ENCODE measurements around the gene CENPC.
"Not testable (repeated sequence)": the region's sequence is repeated elsewhere in the genome, so short reads cannot be mapped to it uniquely, and the experiment has no call there.

CENPC gene

GRCh38 chr4:67558493-67558892, 13.2 kb upstream of the CENPC start, which contains the start of gene STAP1:
Gene STAP1, plus strand, starts transcription at chr4:67558727. Its CDS starts 83 bp downstream, at chr4:67558810.
- Histone ChIP-seq H3K36me3 (no peaks in the 10 kb centered on the region), H3K27ac (peak within 1 kb of the TSS; percentile 64), H3K9me3 (no peaks in the 10 kb centered on the region), H3K4me3 (ENCODE audit: low read depth in 1 of 2, low read length in 1 of 2) (peak within 1 kb of the TSS in 1 of 2 experiments; percentile 44), H3K27me3 (no peaks in the 10 kb centered on the region), H3K4me1 (ENCODE audit: control insufficient read depth in 1 of 2, insufficient read depth in 1 of 2, low read depth in 1 of 2, low read length in 1 of 2) (peaks cover 14 to 19% of the 10 kb centered on the region in 2 experiments)
- TF ChIP-seq CTCF (IDR thresholded peaks at IDR 0.05), result no peak

- TF ChIP-seq CTCF (IDR thresholded peaks at IDR 0.05), result no peak
- H3K9me3 ChIP-seq, result no peaks in the 10 kb centered on the region
- H3K27me3 ChIP-seq, result no peaks in the 10 kb centered on the region
- H3K4me3 ChIP-seq (ENCODE audit: low read depth in 1 of 2, low read length in 1 of 2), result no peak overlapping the region
- H3K27ac ChIP-seq, result no peak overlapping the region
- no peaks in the 10 kb centered on the region for H3K36me3 ChIP-seq
- peaks cover 14 to 19% of the 10 kb centered on the region in 2 experiments for H3K4me1 ChIP-seq (ENCODE audit: control insufficient read depth in 1 of 2, insufficient read depth in 1 of 2, low read depth in 1 of 2, low read length in 1 of 2)
Measured at GRCh38 chr4:67556436-67556835, 11.1 kb upstream of the CENPC start.

GRCh38 chr4:67555447-67555846, 10.1 kb upstream of the CENPC start:
- no peak for TF ChIP-seq CTCF (IDR thresholded peaks at IDR 0.05)
- H3K27me3 ChIP-seq, result no peaks in the 10 kb centered on the region
- no peak overlapping the region for H3K27ac ChIP-seq
- no peaks in the 10 kb centered on the region for H3K9me3 ChIP-seq
- no peaks in the 10 kb centered on the region for H3K36me3 ChIP-seq
- H3K4me3 ChIP-seq (ENCODE audit: low read depth in 1 of 2, low read length in 1 of 2), result no peak overlapping the region
- H3K4me1 ChIP-seq (ENCODE audit: control insufficient read depth in 1 of 2, insufficient read depth in 1 of 2, low read depth in 1 of 2, low read length in 1 of 2), result peaks cover 14 to 19% of the 10 kb centered on the region in 2 experiments

GRCh38 chr4:67554096-67554495, 8.8 kb upstream of the CENPC start:
- TF ChIP-seq CTCF (IDR thresholded peaks at IDR 0.05), result no peak
- Histone ChIP-seq H3K36me3 (no peaks in the 10 kb centered on the region), H3K9me3 (no peaks in the 10 kb centered on the region), H3K27ac (no peak overlapping the region), H3K27me3 (no peaks in the 10 kb centered on the region), H3K4me1 (ENCODE audit: control insufficient read depth in 1 of 2, insufficient read depth in 1 of 2, low read depth in 1 of 2, low read length in 1 of 2) (peaks cover 7 to 10% of the 10 kb centered on the region in 2 experiments), H3K4me3 (ENCODE audit: low read depth in 1 of 2, low read length in 1 of 2) (no peak overlapping the region)

- not testable (repeated sequence) for H3K36me3 ChIP-seq; H3K4me1 ChIP-seq (ENCODE audit: control insufficient read depth in 1 of 2, insufficient read depth in 1 of 2, low read depth in 1 of 2, low read length in 1 of 2); H3K4me3 ChIP-seq (ENCODE audit: low read depth in 1 of 2, low read length in 1 of 2); H3K9me3 ChIP-seq; H3K27ac ChIP-seq; H3K27me3 ChIP-seq
Measured at GRCh38 chr4:67552146-67552792, 7.0 kb upstream of the CENPC start.

GRCh38 chr4:67550857-67551256, 5.6 kb upstream of the CENPC start:
- no peak for TF ChIP-seq CTCF (IDR thresholded peaks at IDR 0.05)
- no peaks in the 10 kb centered on the region for H3K9me3 ChIP-seq
- H3K27ac ChIP-seq, result no peak overlapping the region
- H3K4me3 ChIP-seq (ENCODE audit: low read depth in 1 of 2, low read length in 1 of 2), result no peak overlapping the region
- peaks cover 1 to 2% of the 10 kb centered on the region in 2 experiments for H3K4me1 ChIP-seq (ENCODE audit: control insufficient read depth in 1 of 2, insufficient read depth in 1 of 2, low read depth in 1 of 2, low read length in 1 of 2)
- H3K27me3 ChIP-seq, result no peaks in the 10 kb centered on the region
- H3K36me3 ChIP-seq, result no peaks in the 10 kb centered on the region
